LNCaP clone FGC (cell line): ENCODE measurements around the gene MAPK9.

Source experiments
- DNase-seq: peaks from one replicate; pipeline ENCODE4 v3.0.0-alpha.2; 2011; ENCODE audit warnings: low read depth
- H3K4me3 ChIP-seq: 2 replicates; pipeline ENCODE4 v1.5.1; 2011; ENCODE audit warnings: mild to moderate bottlenecking, low read depth, low read length, control low read depth
- CTCF ChIP-seq: IDR thresholded peaks from 2 replicates; pipeline ENCODE4 v1.5.1; 2012; ENCODE audit warnings: mild to moderate bottlenecking; ENCODE audit not compliant: control insufficient read depth, insufficient read depth; ENCODE audit errors: extremely low read depth

MAPK9 gene

GRCh38 chr5:180238631-180239030 lies 53.3 kb downstream of the MAPK9 start:
- TF ChIP-seq CTCF, result no peak
- no peak for DNase-seq
- no peak overlapping the region for H3K4me3 ChIP-seq

- no peak for DNase-seq
- TF ChIP-seq CTCF, result no peak
- H3K4me3 ChIP-seq, result no peak overlapping the region
Measured at GRCh38 chr5:180235846-180236245, 56.0 kb downstream of the MAPK9 start.

- no peak overlapping the region for H3K4me3 ChIP-seq
- no peak for DNase-seq
- no peak for TF ChIP-seq CTCF
Measured at GRCh38 chr5:180235077-180235476, 56.8 kb downstream of the MAPK9 start.

- no peak for DNase-seq
- no peak for TF ChIP-seq CTCF
Measured at GRCh38 chr5:180234271-180234670, 57.6 kb downstream of the MAPK9 start.

GRCh38 chr5:180233729-180234128 lies 58.2 kb downstream of the MAPK9 start:
- no peak for TF ChIP-seq CTCF
- DNase-seq, result no peak

More at GRCh38 chr5:180234271-180234670, 57.6 kb downstream of the MAPK9 start:
- H3K4me3 ChIP-seq, result no peak overlapping the region

GRCh38 chr5:180230017-180230416 lies 61.9 kb downstream of the MAPK9 start:
- no peak for DNase-seq
- TF ChIP-seq CTCF, result no peak
- H3K4me3 ChIP-seq, result no peak overlapping the region

More at GRCh38 chr5:180233729-180234128, 58.2 kb downstream of the MAPK9 start:
- H3K4me3 ChIP-seq, result no peak overlapping the region

- no peak for TF ChIP-seq CTCF
- DNase-seq, result no peak
- H3K4me3 ChIP-seq, result no peak overlapping the region
Measured at GRCh38 chr5:180222056-180222455, 69.8 kb downstream of the MAPK9 start.
